CD4-positive, CD25-positive, alpha-beta regulatory T cell (primary cell): ENCODE data around the gene UPB1. TPM values are rescaled to one million over a fixed set of nuclear protein-coding genes. Genes with fewer than 3 reads are reported as not detected.

Source experiments
- ATAC-seq, 2 donors: fragments of 150-1000 bp; cut with Tn5 transposase; one replicate each; pipeline ENCODE4 v1.10.0; 2021; ENCODE audit warnings: low read depth in 2 of 2, moderate number of reproducible peaks in 2 of 2, moderate library complexity in 1 of 2
- DNase-seq, 3 donors: peaks; one replicate each; pipeline versions ENCODE4 v3.0.0 to v3.0.0-alpha.2; 2012 to 2022; ENCODE audit warnings: mixed read lengths in 1 of 3
- H3K27ac ChIP-seq: one replicate; pipeline ENCODE4 v1.7.0; 2013; ENCODE audit warnings: mild to moderate bottlenecking, low read length; ENCODE audit not compliant: insufficient read depth, poor library complexity, severe bottlenecking
- H3K27me3 ChIP-seq: one replicate; pipeline ENCODE4 v1.7.0; 2013; ENCODE audit warnings: low read length; ENCODE audit not compliant: control insufficient read depth, insufficient read depth
- H3K36me3 ChIP-seq: one replicate; pipeline ENCODE4 v1.7.0; 2013; ENCODE audit warnings: mild to moderate bottlenecking, low read length, moderate library complexity; ENCODE audit not compliant: control insufficient read depth, insufficient read depth
- H3K4me1 ChIP-seq: 2 replicates; pipeline ENCODE4 v1.7.0; 2013; ENCODE audit warnings: mild to moderate bottlenecking, low read length; ENCODE audit not compliant: insufficient read depth, control insufficient read depth, poor library complexity, severe bottlenecking
- H3K4me3 ChIP-seq: one replicate; pipeline ENCODE4 v1.7.0; 2013; ENCODE audit warnings: low read depth, mild to moderate bottlenecking, low read length, moderate library complexity
- H3K9me3 ChIP-seq, 2 experiments: 1 replicate in 1 of 2; 2 replicates in 1 of 2; pipeline ENCODE4 v1.7.0; 2013; ENCODE audit warnings: low read length in 2 of 2, mild to moderate bottlenecking in 1 of 2, moderate library complexity in 1 of 2; ENCODE audit not compliant: control insufficient read depth in 2 of 2
- H3K27ac Mint-ChIP-seq, 3 donors: one replicate each; pipeline ENCODE4 v1.8.0; 2020 to 2022; ENCODE audit warnings: mild to moderate bottlenecking in 3 of 3, mixed read lengths in 3 of 3, moderate library complexity in 2 of 3
- H3K27me3 Mint-ChIP-seq: one replicate; pipeline ENCODE4 v1.8.0; 2022; ENCODE audit warnings: mild to moderate bottlenecking, mixed read lengths
- H3K36me3 Mint-ChIP-seq: one replicate; pipeline ENCODE4 v1.8.0; 2020; ENCODE audit warnings: mixed read lengths
- H3K4me1 Mint-ChIP-seq, 4 donors: one replicate each; pipeline ENCODE4 v1.8.0; 2020 to 2022; ENCODE audit warnings: mixed read lengths in 4 of 4, mild to moderate bottlenecking in 1 of 4
- H3K4me3 Mint-ChIP-seq, 4 donors: one replicate each; pipeline ENCODE4 v1.8.0; 2020 to 2022; ENCODE audit warnings: mild to moderate bottlenecking in 4 of 4, mixed read lengths in 4 of 4, moderate library complexity in 3 of 4
- H3K9me3 Mint-ChIP-seq, 7 donors: one replicate each; pipeline ENCODE4 v1.8.0; 2020 to 2022; ENCODE audit warnings: mixed read lengths in 7 of 7, mild to moderate bottlenecking in 3 of 7, moderate library complexity in 2 of 7
- polyA plus RNA-seq, 4 donors: library from polyadenylated mRNA; unstranded; fragments of 300-500 nt; fragmentation: Illumina TruSeq; gene quantifications; one replicate each; pipeline ENCODE4 v1.2.3, GENCODE V29; 2021
- total RNA-seq: library from RNA; stranded (reverse); gene quantifications from one replicate; pipeline ENCODE4 v1.2.3, GENCODE V29; 2022

UPB1 gene
- total RNA-seq (3.8 TPM), polyA plus RNA-seq (not detected)

GRCh38 chr22:24494528-24495364 lies at the start of gene UPB1:
Gene UPB1 (plus strand): TSS chr22:24495332. CDS start chr22:24495404, 72 bp downstream.
- Mint-ChIP-seq H3K36me3 (no peaks in the 10 kb centered on the region), H3K4me1 (no peaks in the 10 kb centered on the region), H3K9me3 (peaks cover 0 to 1% (median 0%) of the 10 kb centered on the region in 7 donors), H3K27ac (no peak within 1 kb of the TSS), H3K27me3 (peaks cover 21% of the 10 kb centered on the region), H3K4me3 (no peak within 1 kb of the TSS)
- Histone ChIP-seq H3K27ac (no peak within 1 kb of the TSS), H3K4me3 (no peak within 1 kb of the TSS), H3K27me3 (no peaks in the 10 kb centered on the region), H3K4me1 (no peaks in the 10 kb centered on the region), H3K9me3 (no peaks in the 10 kb centered on the region), H3K36me3 (no peaks in the 10 kb centered on the region)
- ATAC-seq (no peak), DNase-seq (no peak)

- H3K36me3 Mint-ChIP-seq = peaks cover 26% of the 10 kb centered on the region
- peak overlapping the region in 2 of 3 donors; percentile 32 to 36 for H3K27ac Mint-ChIP-seq
- H3K4me3 ChIP-seq = no peak overlapping the region
- H3K4me1 Mint-ChIP-seq = peaks cover 13 to 47% (median 28%) of the 10 kb centered on the region in 4 donors
- DNase-seq (no peak), ATAC-seq (peak; percentile 47 to 51)
- no peaks in the 10 kb centered on the region for H3K27me3 ChIP-seq
- H3K4me3 Mint-ChIP-seq = no peak overlapping the region
- peaks cover 0 to 3% (median 0%) of the 10 kb centered on the region in 7 donors for H3K9me3 Mint-ChIP-seq
- no peaks in the 10 kb centered on the region for H3K9me3 ChIP-seq
- no peaks in the 10 kb centered on the region for H3K27me3 Mint-ChIP-seq
- H3K4me1 ChIP-seq = peaks cover 5% of the 10 kb centered on the region
- H3K27ac ChIP-seq = no peak overlapping the region
- H3K36me3 ChIP-seq = peaks cover 33% of the 10 kb centered on the region
Measured at GRCh38 chr22:24445481-24446259, 49.5 kb upstream of the UPB1 start.

- Mint-ChIP-seq H3K27me3 (no peaks in the 10 kb centered on the region), H3K4me3 (no peak overlapping the region), H3K36me3 (peaks cover 20% of the 10 kb centered on the region), H3K27ac (peak overlapping the region in 2 of 3 donors; percentile 32 to 36), H3K9me3 (peaks cover 0 to 4% (median 0%) of the 10 kb centered on the region in 7 donors), H3K4me1 (peaks cover 9 to 41% (median 22%) of the 10 kb centered on the region in 4 donors)
- H3K27me3 ChIP-seq = no peaks in the 10 kb centered on the region
- H3K4me1 ChIP-seq = peaks cover 5% of the 10 kb centered on the region
- H3K9me3 ChIP-seq = peaks cover 0 to under 1% of the 10 kb centered on the region in 2 experiments
- H3K36me3 ChIP-seq = peaks cover 28% of the 10 kb centered on the region
- no peak for ATAC-seq
- H3K4me3 ChIP-seq = no peak overlapping the region
- no peak for DNase-seq
- H3K27ac ChIP-seq = no peak overlapping the region
Measured at GRCh38 chr22:24446260-24446611, 48.9 kb upstream of the UPB1 start.

GRCh38 chr22:24450610-24451009 lies 44.5 kb upstream of the UPB1 start:
- Histone ChIP-seq H3K36me3 (no peaks in the 10 kb centered on the region), H3K27ac (no peak overlapping the region), H3K4me3 (no peak overlapping the region), H3K27me3 (no peaks in the 10 kb centered on the region), H3K9me3 (peaks cover 0 to 2% of the 10 kb centered on the region in 2 experiments), H3K4me1 (no peaks in the 10 kb centered on the region)
- ATAC-seq (no peak), DNase-seq (no peak)
- peaks cover 9% of the 10 kb centered on the region for H3K36me3 Mint-ChIP-seq
- H3K4me1 Mint-ChIP-seq = peaks cover 6 to 17% (median 10%) of the 10 kb centered on the region in 4 donors
- H3K27me3 Mint-ChIP-seq = peaks cover 5% of the 10 kb centered on the region
- H3K4me3 Mint-ChIP-seq = no peak overlapping the region
- H3K9me3 Mint-ChIP-seq = peaks cover 0 to 8% (median 0%) of the 10 kb centered on the region in 7 donors
- peak overlapping the region in 1 of 3 donors; percentile 57 for H3K27ac Mint-ChIP-seq

GRCh38 chr22:24451162-24451561 lies 44.0 kb upstream of the UPB1 start:
- ATAC-seq (no peak), DNase-seq (no peak)
- Histone ChIP-seq H3K27me3 (no peaks in the 10 kb centered on the region), H3K4me3 (no peak overlapping the region), H3K36me3 (no peaks in the 10 kb centered on the region), H3K27ac (no peak overlapping the region), H3K4me1 (no peaks in the 10 kb centered on the region), H3K9me3 (peaks cover 0 to 2% of the 10 kb centered on the region in 2 experiments)
- peaks cover 9% of the 10 kb centered on the region for H3K36me3 Mint-ChIP-seq
- H3K27ac Mint-ChIP-seq = no peak overlapping the region
- peaks cover 5% of the 10 kb centered on the region for H3K27me3 Mint-ChIP-seq
- peaks cover 6 to 17% (median 10%) of the 10 kb centered on the region in 4 donors for H3K4me1 Mint-ChIP-seq
- H3K9me3 Mint-ChIP-seq = peaks cover 0 to 8% (median 0%) of the 10 kb centered on the region in 7 donors
- H3K4me3 Mint-ChIP-seq = no peak overlapping the region

GRCh38 chr22:24453853-24454252 lies 41.3 kb upstream of the UPB1 start:
- DNase-seq (no peak), ATAC-seq (no peak)
- H3K4me3 Mint-ChIP-seq = no peak overlapping the region
- peaks cover 0 to 8% (median 0%) of the 10 kb centered on the region in 7 donors for H3K9me3 Mint-ChIP-seq
- Histone ChIP-seq H3K27me3 (no peaks in the 10 kb centered on the region), H3K36me3 (no peaks in the 10 kb centered on the region), H3K4me3 (no peak overlapping the region), H3K4me1 (no peaks in the 10 kb centered on the region), H3K27ac (no peak overlapping the region), H3K9me3 (peaks cover 0 to 2% of the 10 kb centered on the region in 2 experiments)
- H3K27me3 Mint-ChIP-seq = peaks cover 5% of the 10 kb centered on the region
- H3K36me3 Mint-ChIP-seq = peaks cover 9% of the 10 kb centered on the region
- H3K27ac Mint-ChIP-seq = no peak overlapping the region
- H3K4me1 Mint-ChIP-seq = peaks cover 0 to 11% (median 9%) of the 10 kb centered on the region in 4 donors

GRCh38 chr22:24455039-24455438 lies 40.1 kb upstream of the UPB1 start:
- Mint-ChIP-seq H3K4me1 (peaks cover 3 to 8% (median 5%) of the 10 kb centered on the region in 4 donors), H3K9me3 (peaks cover 0 to 8% (median 0%) of the 10 kb centered on the region in 7 donors), H3K27me3 (peaks cover 5% of the 10 kb centered on the region), H3K36me3 (peaks cover 5% of the 10 kb centered on the region), H3K4me3 (no peak overlapping the region), H3K27ac (no peak overlapping the region)
- no peak for ATAC-seq
- no peak for DNase-seq
- H3K4me3 ChIP-seq = no peak overlapping the region
- no peaks in the 10 kb centered on the region for H3K27me3 ChIP-seq
- H3K9me3 ChIP-seq = peaks cover 0 to 2% of the 10 kb centered on the region in 2 experiments
- no peak overlapping the region for H3K27ac ChIP-seq
- no peaks in the 10 kb centered on the region for H3K36me3 ChIP-seq
- no peaks in the 10 kb centered on the region for H3K4me1 ChIP-seq
